GM19023 (cell line): Measurements from ENCODE around the gene CFAP99.

Experiments
- ATAC-seq: cut with Tn5 transposase; IDR thresholded peaks from one replicate; pipeline ENCODE4 v1.9.1; 2021; ENCODE audit warnings: mild to moderate bottlenecking, moderate library complexity; ENCODE audit not compliant: unreplicated experiment

The CFAP99 gene

DNA sequence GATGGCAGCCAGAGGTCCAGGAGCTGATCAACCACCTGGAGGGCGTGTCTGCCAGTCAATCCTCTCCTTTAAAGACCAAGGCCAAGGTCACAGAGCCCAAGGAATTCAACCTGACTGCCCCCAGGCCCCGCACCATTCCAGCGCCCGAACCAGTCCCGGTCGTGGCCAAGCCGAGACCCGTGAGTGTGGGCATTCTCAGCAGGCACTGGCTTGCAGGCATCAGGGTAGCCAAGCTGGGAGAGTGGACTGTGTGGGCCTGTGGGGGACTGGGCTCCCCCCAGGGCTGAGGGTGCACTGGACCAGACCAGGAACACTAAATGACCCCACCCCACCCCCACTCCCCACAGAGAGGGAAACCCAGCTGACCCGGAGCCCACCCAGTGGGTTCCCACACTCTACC lies 26.4 kb downstream of the CFAP99 start:
- no peak for ATAC-seq

GRCh38 chr4:2445571-2445970 lies 26.8 kb downstream of the CFAP99 start:
- ATAC-seq = no peak

GRCh38 chr4:2446656-2447564 lies 28.2 kb downstream of the CFAP99 start:
- ATAC-seq = no peak

DNA sequence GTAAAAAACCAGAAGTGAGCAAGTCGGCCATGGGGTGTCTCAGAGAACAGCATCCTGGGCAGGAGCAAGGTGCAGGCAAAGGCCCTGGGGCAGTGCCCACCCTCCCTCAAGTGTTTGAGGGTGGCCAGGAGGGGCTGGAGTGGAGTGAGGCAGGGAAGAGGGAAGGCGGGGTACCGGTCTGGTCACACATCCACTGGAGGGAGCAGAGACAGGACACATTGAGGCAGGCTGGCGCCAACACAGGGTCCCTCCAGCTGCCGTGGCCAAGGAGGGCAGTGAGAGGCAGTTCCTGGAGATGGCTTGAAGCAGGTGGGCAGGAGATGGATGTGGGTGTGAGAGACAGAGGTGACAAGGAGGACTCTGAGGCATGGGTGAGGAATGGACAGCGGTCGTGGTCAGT lies 29.8 kb downstream of the CFAP99 start:
- ATAC-seq = no peak

DNA sequence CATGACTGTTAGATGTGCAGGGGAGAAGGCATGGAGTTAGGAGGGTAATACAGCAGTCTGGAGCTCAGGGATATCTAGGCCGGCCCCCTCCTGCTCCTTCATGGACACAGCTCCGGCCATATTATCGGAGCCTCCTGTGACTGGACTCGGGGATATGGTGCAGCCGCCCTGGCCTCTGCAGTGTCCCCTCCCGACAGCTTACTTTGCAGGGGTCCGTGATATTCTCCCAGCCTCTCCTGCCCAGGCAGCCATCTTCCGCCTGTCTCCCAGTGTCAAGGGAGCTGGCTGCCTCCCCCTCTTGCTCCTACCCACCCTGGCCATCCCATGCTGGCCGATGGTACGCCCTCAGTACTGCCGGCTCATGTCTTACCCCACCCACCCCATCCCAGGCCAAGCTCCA lies 30.3 kb downstream of the CFAP99 start:
- ATAC-seq = no peak

DNA sequence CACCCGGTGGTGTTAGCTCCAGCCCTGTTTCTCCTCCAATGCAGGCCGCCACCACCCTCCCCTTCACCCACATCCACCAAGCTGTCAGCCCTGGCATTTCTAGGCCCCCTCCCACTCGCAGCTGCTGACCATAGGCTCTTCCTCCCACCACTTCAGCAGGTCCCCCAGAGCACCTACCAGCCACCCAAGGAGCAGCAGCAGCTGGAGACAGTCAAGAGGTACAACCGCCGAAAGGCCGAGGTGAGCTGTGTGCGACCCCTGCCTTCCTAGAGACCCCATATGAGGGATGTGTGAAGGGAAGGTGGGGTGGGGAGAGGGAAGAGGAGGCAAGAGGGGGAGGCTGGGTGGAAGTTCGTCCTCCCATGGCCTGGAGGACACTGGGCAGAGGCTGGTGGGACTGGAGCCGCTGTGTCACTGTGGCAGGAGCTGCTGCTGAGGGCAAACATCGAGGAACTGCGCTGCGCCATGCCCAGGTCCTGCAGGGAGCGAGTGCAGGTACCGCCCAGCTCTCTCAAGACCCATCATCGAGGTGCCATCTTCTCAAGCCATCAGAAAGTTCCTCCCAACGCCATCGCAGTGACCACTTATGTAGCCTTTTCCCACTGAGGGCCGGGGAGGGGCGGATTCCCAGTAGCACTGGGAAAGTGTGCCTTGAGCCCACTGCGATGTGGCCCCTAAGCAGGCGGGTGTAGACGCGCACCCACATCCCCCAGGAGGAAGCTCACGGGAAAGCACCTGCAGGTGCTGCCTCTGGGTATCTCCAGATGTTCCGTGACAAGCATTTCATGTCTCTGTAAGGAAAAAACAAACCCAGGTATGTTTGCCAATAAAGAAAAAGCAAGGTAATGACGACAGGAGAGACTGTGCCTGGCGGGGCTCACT lies 31.0 kb downstream of the CFAP99 start:
- no peak for ATAC-seq

GRCh38 chr4:2450394-2451035 lies 31.8 kb downstream of the CFAP99 start:
- ATAC-seq = no peak

DNA sequence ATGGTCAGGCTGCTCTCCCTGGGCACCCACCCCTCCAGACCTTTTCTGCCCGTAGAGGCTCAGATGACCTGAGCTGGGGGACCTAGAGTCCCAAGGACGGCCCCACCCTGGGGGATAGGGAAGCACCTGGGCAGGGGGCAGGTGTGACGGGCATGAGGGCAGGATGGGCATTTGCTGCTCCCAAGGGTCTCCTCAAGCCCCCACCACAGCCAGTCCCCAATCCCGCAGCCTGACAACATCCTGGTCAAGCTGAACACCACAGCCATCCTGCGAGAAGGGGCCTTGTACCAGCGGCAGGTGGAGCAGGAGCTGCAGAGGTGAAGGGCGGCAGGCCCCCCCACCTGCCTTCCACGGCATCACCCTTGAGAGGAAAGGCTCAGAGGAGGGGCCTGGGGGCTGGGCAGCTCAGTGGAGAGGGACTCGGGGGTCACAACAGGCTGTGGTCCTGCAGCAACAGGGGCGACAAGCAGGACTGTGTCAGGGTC lies 32.3 kb downstream of the CFAP99 start:
- ATAC-seq = no peak

- no peak for ATAC-seq
These were observed 33.3 kb downstream of the CFAP99 start for GRCh38 chr4:2451821-2452785.

GRCh38 chr4:2457481-2458295 lies 38.9 kb downstream of the CFAP99 start:
- ATAC-seq = no peak

GRCh38 chr4:2458546-2459491 lies 40.1 kb downstream of the CFAP99 start:
- ATAC-seq = no peak

DNA sequence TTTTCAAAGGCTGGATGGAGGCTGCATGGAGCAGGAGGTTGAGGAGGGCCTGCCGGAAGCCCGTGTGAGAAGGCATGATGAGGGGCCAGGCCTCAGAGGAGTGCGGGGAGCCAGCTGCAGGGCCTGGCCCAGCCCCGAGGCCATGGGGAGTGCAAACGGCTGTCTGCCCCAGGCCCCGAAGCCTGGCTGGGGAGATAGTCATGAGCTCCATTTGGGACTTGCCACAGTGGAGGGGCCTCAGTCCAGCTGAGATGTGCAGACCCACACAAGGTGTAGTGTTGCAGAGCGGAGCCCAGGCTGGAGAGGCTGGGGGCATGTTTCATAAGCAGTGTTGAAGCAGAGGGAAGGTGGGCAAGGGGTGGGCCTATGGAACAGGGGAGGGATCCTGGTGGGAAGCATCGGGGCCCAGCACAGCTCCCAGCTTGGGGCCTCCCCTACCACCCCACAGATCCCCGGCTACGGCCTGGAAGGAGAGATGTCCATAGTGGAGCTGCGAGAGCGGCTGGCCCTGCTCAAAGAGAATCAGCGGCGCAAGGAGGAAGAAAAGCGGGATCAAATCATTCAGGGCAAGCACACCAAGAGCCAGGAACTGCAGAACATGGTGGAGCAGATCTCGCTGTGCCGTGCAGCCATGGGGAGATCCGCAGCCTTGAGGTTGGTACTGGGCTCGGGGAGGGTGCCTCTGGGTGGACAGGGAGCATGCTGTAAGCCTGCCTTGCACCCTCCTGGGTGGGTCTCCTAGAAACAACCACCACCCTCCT lies 41.0 kb downstream of the CFAP99 start:
- ATAC-seq = no peak

DNA sequence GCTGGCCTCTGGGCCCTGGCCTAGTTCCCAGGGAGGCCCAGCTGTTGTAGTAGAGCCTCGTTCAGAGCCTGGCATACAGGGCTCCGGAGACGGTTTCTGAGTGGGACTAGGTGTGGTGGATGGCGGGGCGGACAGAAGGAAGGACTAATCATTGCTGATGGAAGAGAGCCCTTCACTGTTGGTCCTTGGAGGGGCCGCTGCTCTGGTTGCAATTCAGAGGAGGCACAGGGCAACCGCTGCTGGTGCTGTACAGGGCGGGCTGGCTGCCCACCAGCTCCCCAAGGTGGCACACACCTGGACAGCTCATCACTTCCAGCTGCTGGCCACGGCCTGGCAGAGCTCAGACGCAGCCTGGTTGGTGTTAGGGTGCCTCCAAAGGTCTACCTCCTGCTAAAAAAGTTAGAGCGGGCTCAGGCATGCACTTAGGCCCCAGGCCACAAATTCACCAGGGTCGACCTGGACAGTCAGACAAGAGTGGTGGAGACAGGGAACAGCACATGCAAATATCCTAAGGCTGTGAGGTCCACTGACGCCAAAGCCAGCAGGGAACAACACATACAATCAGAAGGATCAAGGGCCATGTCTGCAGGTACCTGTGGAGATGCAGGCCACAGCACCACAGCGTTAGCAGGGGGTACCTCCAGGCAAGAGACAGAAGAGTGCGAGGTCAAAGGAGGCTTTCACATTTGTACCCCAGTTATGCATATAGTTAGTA lies 42.6 kb downstream of the CFAP99 start:
- ATAC-seq = no peak

- ATAC-seq = peak; percentile 77
These were observed 43.6 kb downstream of the CFAP99 start for GRCh38 chr4:2462218-2462991.

GRCh38 chr4:2462992-2463762 lies 44.4 kb downstream of the CFAP99 start:
- no peak for ATAC-seq
